GM12801 (cell line): Measurements from ENCODE around the gene MLLT3.

ENCODE experiments used
- TF ChIP-seq, protein P1 (sequence below): IDR thresholded peaks from one replicate; pipeline ENCODE4 v1.5.1; 2011; ENCODE audit warnings: control low read depth; ENCODE audit not compliant: insufficient read length; ENCODE audit errors: extremely low read depth

Gene MLLT3

GRCh38 chr9:20369391-20369790 is 252.9 kb downstream of the MLLT3 start:
- TF ChIP-seq, protein P1, sequence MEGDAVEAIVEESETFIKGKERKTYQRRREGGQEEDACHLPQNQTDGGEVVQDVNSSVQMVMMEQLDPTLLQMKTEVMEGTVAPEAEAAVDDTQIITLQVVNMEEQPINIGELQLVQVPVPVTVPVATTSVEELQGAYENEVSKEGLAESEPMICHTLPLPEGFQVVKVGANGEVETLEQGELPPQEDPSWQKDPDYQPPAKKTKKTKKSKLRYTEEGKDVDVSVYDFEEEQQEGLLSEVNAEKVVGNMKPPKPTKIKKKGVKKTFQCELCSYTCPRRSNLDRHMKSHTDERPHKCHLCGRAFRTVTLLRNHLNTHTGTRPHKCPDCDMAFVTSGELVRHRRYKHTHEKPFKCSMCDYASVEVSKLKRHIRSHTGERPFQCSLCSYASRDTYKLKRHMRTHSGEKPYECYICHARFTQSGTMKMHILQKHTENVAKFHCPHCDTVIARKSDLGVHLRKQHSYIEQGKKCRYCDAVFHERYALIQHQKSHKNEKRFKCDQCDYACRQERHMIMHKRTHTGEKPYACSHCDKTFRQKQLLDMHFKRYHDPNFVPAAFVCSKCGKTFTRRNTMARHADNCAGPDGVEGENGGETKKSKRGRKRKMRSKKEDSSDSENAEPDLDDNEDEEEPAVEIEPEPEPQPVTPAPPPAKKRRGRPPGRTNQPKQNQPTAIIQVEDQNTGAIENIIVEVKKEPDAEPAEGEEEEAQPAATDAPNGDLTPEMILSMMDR: no peak

DNA sequence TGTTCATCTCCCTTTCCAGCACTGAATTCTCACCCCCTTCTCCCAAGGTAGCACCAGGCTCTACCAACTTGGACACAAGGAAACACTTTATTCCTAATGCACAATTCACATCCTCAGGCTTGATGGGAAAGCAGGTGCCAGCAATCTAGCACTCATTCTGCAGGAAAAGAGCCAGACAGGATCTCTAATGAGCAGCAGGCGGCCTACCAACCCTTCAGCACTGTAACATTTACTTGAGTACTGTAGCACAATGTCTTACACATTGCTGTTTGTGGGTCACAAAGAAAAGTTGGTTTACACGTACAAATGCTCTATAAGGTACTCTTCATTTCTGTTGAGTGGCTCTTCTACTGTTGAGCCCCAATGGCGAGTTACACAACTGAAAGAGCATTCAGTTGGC is 254.4 kb downstream of the MLLT3 start:
- TF ChIP-seq, protein P1: no peak

DNA sequence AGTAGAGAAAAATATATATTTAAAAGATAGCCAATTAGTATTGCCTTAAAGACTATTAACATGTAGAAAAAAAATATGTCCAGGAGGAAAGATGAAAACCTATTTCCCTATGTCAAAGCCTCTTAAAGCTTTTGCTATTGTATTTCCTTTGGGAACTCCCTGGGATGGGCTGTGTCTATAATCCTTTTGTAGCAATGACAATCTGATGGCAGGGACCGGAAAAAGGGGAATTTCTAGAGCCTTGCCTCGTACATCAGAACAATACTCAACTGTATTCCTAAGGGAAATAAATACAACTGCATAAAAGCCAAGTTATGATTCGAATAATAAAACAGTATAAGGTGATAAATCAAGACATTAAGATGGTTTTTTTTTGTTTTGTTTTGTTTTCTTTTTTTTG is 257.3 kb downstream of the MLLT3 start:
- TF ChIP-seq, protein P1: no peak

DNA sequence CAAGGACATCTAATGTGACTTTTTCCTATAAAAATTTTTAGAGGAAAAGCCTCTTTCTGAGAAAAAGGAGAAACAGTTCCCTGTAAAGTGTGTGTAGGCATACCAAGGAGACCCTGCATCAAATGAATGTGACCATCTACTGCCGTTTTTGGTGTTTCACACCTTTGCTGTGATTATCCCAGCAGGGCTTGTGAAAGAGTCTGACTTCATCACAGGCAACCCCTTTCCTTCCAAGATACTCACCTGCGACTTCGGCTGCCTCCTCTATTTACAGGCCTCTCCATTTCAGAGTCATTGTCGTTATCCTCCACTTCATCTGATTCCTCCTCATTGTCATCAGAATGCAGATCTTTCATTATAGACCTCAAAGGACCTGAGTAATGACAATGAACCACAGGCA is 259.1 kb downstream of the MLLT3 start:
- TF ChIP-seq, protein P1: no peak

DNA sequence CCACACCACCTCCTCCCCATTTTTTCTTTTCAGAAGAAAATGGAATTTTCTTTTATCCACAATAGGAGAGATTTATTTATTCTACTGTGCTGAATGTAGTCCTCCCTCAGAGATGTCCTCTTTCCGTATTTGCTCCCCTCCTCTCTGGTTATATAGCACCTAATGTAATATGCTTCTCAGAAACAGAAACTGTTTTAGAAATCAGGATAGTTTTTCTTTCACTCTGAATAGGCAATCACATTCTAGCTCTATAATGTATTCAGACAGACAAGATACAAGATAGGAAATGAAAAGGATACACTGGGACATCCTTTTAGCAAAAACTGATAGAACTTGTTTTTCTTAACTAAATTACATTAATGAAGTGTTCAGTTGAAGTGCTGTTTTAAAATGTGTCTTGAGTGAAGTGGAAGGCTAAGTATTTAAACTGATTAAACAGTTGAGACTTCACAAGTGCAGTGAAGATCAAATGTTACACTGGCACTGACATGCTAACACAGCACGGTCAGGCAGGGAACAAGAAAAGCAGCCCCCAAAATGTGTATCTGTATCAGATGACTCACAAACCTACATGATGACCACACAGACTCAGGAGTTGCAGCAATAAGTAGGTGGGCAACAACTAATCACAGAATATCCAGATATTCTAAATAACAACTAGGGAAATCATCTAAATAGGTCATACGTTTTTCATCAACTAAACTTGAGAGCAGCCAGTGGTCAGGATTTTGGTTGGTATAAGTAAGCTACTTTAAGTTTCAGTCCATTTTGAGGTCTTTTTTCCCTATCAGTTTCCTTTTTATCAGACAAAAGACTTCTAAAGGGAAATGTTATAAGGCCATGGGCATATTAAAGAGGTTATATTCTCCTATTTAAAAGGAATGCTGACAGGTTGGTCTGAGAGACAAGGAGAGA is 260.4 kb downstream of the MLLT3 start:
- TF ChIP-seq, protein P1: no peak

- TF ChIP-seq, protein P1: no peak
Observed at GRCh38 chr9:20361229-20361628, 261.1 kb downstream of the MLLT3 start.

GRCh38 chr9:20358207-20358606 is 264.1 kb downstream of the MLLT3 start:
- TF ChIP-seq, protein P1: no peak
